ENCODE data around the gene PPP2R2B.

Gene PPP2R2B

GRCh38 chr5:146565764-146566367 lies 312.7 kb downstream of the PPP2R2B start:
- no peak overlapping the region for H2AK5ac ChIP-seq (ENCODE audit: low read length, severe bottlenecking)
- no peak overlapping the region for H2AFZ ChIP-seq (ENCODE audit: low read depth, low read length)
- H3K9ac ChIP-seq (ENCODE audit: low read length): peak overlapping the region; percentile 59
- peaks cover 4% of the 10 kb centered on the region for H3K9me3 ChIP-seq (ENCODE audit: control insufficient read depth, low read length)
- H2BK120ac ChIP-seq (ENCODE audit: low read depth, low read length): no peak overlapping the region
- H3K4me1 ChIP-seq (ENCODE audit: control insufficient read depth, insufficient read depth, low read depth, low read length): peaks cover 11% of the 10 kb centered on the region
- peak overlapping the region; percentile 15 for H3K4me2 ChIP-seq (ENCODE audit: low read length, poor library complexity, severe bottlenecking)
- peak overlapping the region in 1 of 2 experiments; percentile 35 for H2BK12ac ChIP-seq (ENCODE audit: low read length in 2 of 2)
- no peak overlapping the region for H3K4ac ChIP-seq (ENCODE audit: low read depth in 1 of 2, low read length in 2 of 2)
- no peaks in the 10 kb centered on the region for H3K27me3 ChIP-seq (ENCODE audit: control insufficient read depth in 1 of 2, insufficient read depth in 1 of 2, low read length in 2 of 2)
- H3K4me3 ChIP-seq (ENCODE audit: insufficient read depth in 1 of 2, low read depth in 1 of 2, low read length in 2 of 2): no peak overlapping the region
- H2BK15ac ChIP-seq (ENCODE audit: low read depth, poor library complexity, severe bottlenecking): no peak overlapping the region
- no peak overlapping the region for H3K14ac ChIP-seq (ENCODE audit: low read length in 2 of 2)
- H4K91ac ChIP-seq (ENCODE audit: low read length): no peak overlapping the region
- DNase-seq: peak; percentile 56
- H3K27ac ChIP-seq (ENCODE audit: low read length, poor library complexity, severe bottlenecking): peak overlapping the region; percentile 97
- WGBS: 24% methylated on average over 6 of the region's 7 CpGs
- no peaks in the 10 kb centered on the region for H3K79me1 ChIP-seq (replicated peaks; ENCODE audit: low read length, poor library complexity, severe bottlenecking)
- peak overlapping the region; percentile 93 for H2BK5ac ChIP-seq (ENCODE audit: low read depth, low read length, poor library complexity, severe bottlenecking)
- H3K36me3 ChIP-seq (ENCODE audit: control insufficient read depth in 1 of 2, insufficient read depth in 2 of 2, low read depth in 1 of 2, low read length in 2 of 2): no peaks in the 10 kb centered on the region
- no peak overlapping the region for H3K18ac ChIP-seq (ENCODE audit: low read depth in 1 of 2, low read length in 2 of 2)
- no peak overlapping the region for H3K23ac ChIP-seq (ENCODE audit: low read length in 2 of 2)
- no peak overlapping the region for H4K8ac ChIP-seq (ENCODE audit: low read length)

GRCh38 chr5:146564007-146564762 lies 314.4 kb downstream of the PPP2R2B start:
- Histone ChIP-seq H3K9ac (ENCODE audit: low read length) (no peak overlapping the region), H3K18ac (ENCODE audit: low read depth in 1 of 2, low read length in 2 of 2) (no peak overlapping the region), H2BK12ac (ENCODE audit: low read length in 2 of 2) (no peak overlapping the region), H4K91ac (ENCODE audit: low read length) (no peak overlapping the region), H3K79me1 (replicated peaks; ENCODE audit: low read length, poor library complexity, severe bottlenecking) (no peaks in the 10 kb centered on the region), H3K4me2 (ENCODE audit: low read length, poor library complexity, severe bottlenecking) (no peak overlapping the region), H3K36me3 (ENCODE audit: control insufficient read depth in 1 of 2, insufficient read depth in 2 of 2, low read depth in 1 of 2, low read length in 2 of 2) (no peaks in the 10 kb centered on the region), H3K27me3 (ENCODE audit: control insufficient read depth in 1 of 2, insufficient read depth in 1 of 2, low read length in 2 of 2) (no peaks in the 10 kb centered on the region), H2AK5ac (ENCODE audit: low read length, severe bottlenecking) (no peak overlapping the region), H2BK5ac (ENCODE audit: low read depth, low read length, poor library complexity, severe bottlenecking) (no peak overlapping the region), H3K4me3 (ENCODE audit: insufficient read depth in 1 of 2, low read depth in 1 of 2, low read length in 2 of 2) (no peak overlapping the region), H3K14ac (ENCODE audit: low read length in 2 of 2) (no peak overlapping the region), H3K23ac (ENCODE audit: low read length in 2 of 2) (no peak overlapping the region), H2BK15ac (ENCODE audit: low read depth, poor library complexity, severe bottlenecking) (no peak overlapping the region), H3K4me1 (ENCODE audit: control insufficient read depth, insufficient read depth, low read depth, low read length) (peaks cover 14% of the 10 kb centered on the region), H4K8ac (ENCODE audit: low read length) (no peak overlapping the region), H3K27ac (ENCODE audit: low read length, poor library complexity, severe bottlenecking) (no peak overlapping the region), H3K4ac (ENCODE audit: low read depth in 1 of 2, low read length in 2 of 2) (no peak overlapping the region), H2AFZ (ENCODE audit: low read depth, low read length) (no peak overlapping the region), H2BK120ac (ENCODE audit: low read depth, low read length) (no peak overlapping the region), H3K9me3 (ENCODE audit: control insufficient read depth, low read length) (no peaks in the 10 kb centered on the region)
- WGBS: no CpG with 5 or more reads among the region's 2 CpGs
- no peak for DNase-seq

- Histone ChIP-seq H3K4me3 (ENCODE audit: insufficient read depth in 1 of 2, low read depth in 1 of 2, low read length in 2 of 2) (no peak overlapping the region), H4K91ac (ENCODE audit: low read length) (no peak overlapping the region), H3K27me3 (ENCODE audit: control insufficient read depth in 1 of 2, insufficient read depth in 1 of 2, low read length in 2 of 2) (no peaks in the 10 kb centered on the region), H2BK5ac (ENCODE audit: low read depth, low read length, poor library complexity, severe bottlenecking) (no peak overlapping the region), H3K4ac (ENCODE audit: low read depth in 1 of 2, low read length in 2 of 2) (no peak overlapping the region), H3K14ac (ENCODE audit: low read length in 2 of 2) (no peak overlapping the region), H4K8ac (ENCODE audit: low read length) (no peak overlapping the region), H2AK5ac (ENCODE audit: low read length, severe bottlenecking) (peak overlapping the region; percentile 17), H2BK12ac (ENCODE audit: low read length in 2 of 2) (no peak overlapping the region), H3K27ac (ENCODE audit: low read length, poor library complexity, severe bottlenecking) (no peak overlapping the region), H3K4me2 (ENCODE audit: low read length, poor library complexity, severe bottlenecking) (no peak overlapping the region), H3K4me1 (ENCODE audit: control insufficient read depth, insufficient read depth, low read depth, low read length) (peaks cover 14% of the 10 kb centered on the region), H3K36me3 (ENCODE audit: control insufficient read depth in 1 of 2, insufficient read depth in 2 of 2, low read depth in 1 of 2, low read length in 2 of 2) (no peaks in the 10 kb centered on the region), H3K79me1 (replicated peaks; ENCODE audit: low read length, poor library complexity, severe bottlenecking) (no peaks in the 10 kb centered on the region), H2AFZ (ENCODE audit: low read depth, low read length) (no peak overlapping the region), H3K9ac (ENCODE audit: low read length) (no peak overlapping the region), H3K23ac (ENCODE audit: low read length in 2 of 2) (no peak overlapping the region), H3K18ac (ENCODE audit: low read depth in 1 of 2, low read length in 2 of 2) (no peak overlapping the region), H2BK15ac (ENCODE audit: low read depth, poor library complexity, severe bottlenecking) (no peak overlapping the region), H3K9me3 (ENCODE audit: control insufficient read depth, low read length) (no peaks in the 10 kb centered on the region), H2BK120ac (ENCODE audit: low read depth, low read length) (no peak overlapping the region)
- 97% methylated on average over 4 of the region's 4 CpGs for WGBS
- DNase-seq: no peak
Measured at GRCh38 chr5:146562461-146562860, 316.1 kb downstream of the PPP2R2B start.

- DNase-seq: no peak
Measured at GRCh38 chr5:146561711-146562110, 316.8 kb downstream of the PPP2R2B start.

More at GRCh38 chr5:146561711-146562110, 316.8 kb downstream of the PPP2R2B start:
- peak overlapping the region; percentile 49 for H2BK5ac ChIP-seq (ENCODE audit: low read depth, low read length, poor library complexity, severe bottlenecking)
- no peak overlapping the region for H3K4me2 ChIP-seq (ENCODE audit: low read length, poor library complexity, severe bottlenecking)
- no peak overlapping the region for H4K91ac ChIP-seq (ENCODE audit: low read length)
- H2AK5ac ChIP-seq (ENCODE audit: low read length, severe bottlenecking): peak overlapping the region; percentile 80
- H3K4ac ChIP-seq (ENCODE audit: low read depth in 1 of 2, low read length in 2 of 2): no peak overlapping the region
- no peak overlapping the region for H3K23ac ChIP-seq (ENCODE audit: low read length in 2 of 2)
- no peak overlapping the region for H3K14ac ChIP-seq (ENCODE audit: low read length in 2 of 2)
- H3K27ac ChIP-seq (ENCODE audit: low read length, poor library complexity, severe bottlenecking): peak overlapping the region; percentile 79
- H3K4me1 ChIP-seq (ENCODE audit: control insufficient read depth, insufficient read depth, low read depth, low read length): peaks cover 14% of the 10 kb centered on the region
- no peaks in the 10 kb centered on the region for H3K27me3 ChIP-seq (ENCODE audit: control insufficient read depth in 1 of 2, insufficient read depth in 1 of 2, low read length in 2 of 2)
- no peak overlapping the region for H2BK15ac ChIP-seq (ENCODE audit: low read depth, poor library complexity, severe bottlenecking)
- no peaks in the 10 kb centered on the region for H3K9me3 ChIP-seq (ENCODE audit: control insufficient read depth, low read length)
- H2BK12ac ChIP-seq (ENCODE audit: low read length in 2 of 2): no peak overlapping the region
- no peak overlapping the region for H2BK120ac ChIP-seq (ENCODE audit: low read depth, low read length)
- H2AFZ ChIP-seq (ENCODE audit: low read depth, low read length): no peak overlapping the region
- no peaks in the 10 kb centered on the region for H3K36me3 ChIP-seq (ENCODE audit: control insufficient read depth in 1 of 2, insufficient read depth in 2 of 2, low read depth in 1 of 2, low read length in 2 of 2)
- H3K9ac ChIP-seq (ENCODE audit: low read length): no peak overlapping the region
- H4K8ac ChIP-seq (ENCODE audit: low read length): no peak overlapping the region
- WGBS: 87% methylated on average over 5 of the region's 5 CpGs
- no peak overlapping the region for H3K4me3 ChIP-seq (ENCODE audit: insufficient read depth in 1 of 2, low read depth in 1 of 2, low read length in 2 of 2)
- H3K79me1 ChIP-seq (replicated peaks; ENCODE audit: low read length, poor library complexity, severe bottlenecking): no peaks in the 10 kb centered on the region
- H3K18ac ChIP-seq (ENCODE audit: low read depth in 1 of 2, low read length in 2 of 2): no peak overlapping the region

All from mesenchymal stem cell (in vitro differentiated cells and primary cell).